GM21367 (cell line): ENCODE data around the gene CCDC34.
"Not testable (repeated sequence)": the region's sequence is repeated elsewhere in the genome, so short reads cannot be mapped to it uniquely, and the experiment has no call there.

Experiments used
- ATAC-seq: cut with Tn5 transposase; IDR thresholded peaks from one replicate; pipeline ENCODE4 v1.9.1; 2021; ENCODE audit not compliant: unreplicated experiment

CCDC34 gene

DNA sequence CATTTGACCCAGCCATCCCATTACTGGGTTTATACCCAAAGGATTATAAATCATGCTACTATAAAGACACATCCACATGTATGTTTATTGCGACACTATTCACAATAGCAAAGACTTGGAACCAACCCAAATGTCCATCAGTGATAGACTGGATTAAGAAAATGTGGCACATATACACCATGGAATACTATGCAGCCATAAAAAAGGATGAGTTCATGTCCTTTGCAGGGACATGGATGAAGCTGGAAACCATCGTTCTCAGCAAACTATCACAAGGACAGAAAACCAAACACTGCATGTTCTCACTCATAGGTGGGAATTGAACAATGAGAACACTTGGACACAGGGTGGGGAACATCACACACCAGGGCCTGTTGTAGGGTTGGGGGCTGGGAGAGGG lies 36.0 kb downstream of the CCDC34 start:
- ATAC-seq: not testable (repeated sequence)

DNA sequence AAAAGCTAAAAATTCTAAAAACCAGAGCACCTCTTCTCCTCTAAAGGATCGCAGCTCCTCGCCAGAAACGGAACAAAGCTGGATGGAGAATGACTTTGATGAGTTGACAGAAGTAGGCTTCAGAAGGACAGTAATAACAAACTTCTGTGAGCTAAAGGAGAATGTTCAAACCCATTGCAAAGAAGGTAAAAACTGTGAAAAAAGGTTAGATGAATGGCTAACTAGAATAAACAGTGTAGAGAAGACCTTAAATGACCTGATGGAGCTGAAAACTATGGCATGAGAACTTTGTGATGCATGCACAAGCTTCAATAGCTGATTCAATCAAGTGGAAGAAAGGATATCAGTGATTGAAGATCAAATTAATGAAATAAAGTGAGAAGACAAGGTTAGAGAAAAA lies 40.8 kb downstream of the CCDC34 start:
- not testable (repeated sequence) for ATAC-seq

DNA sequence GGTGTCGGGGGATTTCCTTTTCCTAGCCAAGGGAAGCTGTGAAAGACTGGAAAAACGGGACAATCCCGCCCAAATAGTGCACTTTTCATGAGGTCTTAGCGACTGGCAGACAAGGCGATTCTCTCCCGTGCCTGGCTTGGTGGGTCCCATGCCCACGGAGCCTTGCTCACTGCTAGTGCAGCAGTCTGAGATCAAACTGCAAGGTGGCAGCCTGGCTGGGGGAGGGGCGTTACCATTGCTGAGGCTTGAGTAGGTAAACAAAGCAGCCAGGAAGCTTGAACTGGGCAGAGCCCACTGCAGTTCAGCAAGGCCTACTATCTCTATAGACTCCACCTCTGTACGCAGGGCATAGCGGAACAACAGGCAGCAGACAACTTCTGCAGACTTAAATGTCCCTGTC lies 41.7 kb downstream of the CCDC34 start:
- not testable (repeated sequence) for ATAC-seq

DNA sequence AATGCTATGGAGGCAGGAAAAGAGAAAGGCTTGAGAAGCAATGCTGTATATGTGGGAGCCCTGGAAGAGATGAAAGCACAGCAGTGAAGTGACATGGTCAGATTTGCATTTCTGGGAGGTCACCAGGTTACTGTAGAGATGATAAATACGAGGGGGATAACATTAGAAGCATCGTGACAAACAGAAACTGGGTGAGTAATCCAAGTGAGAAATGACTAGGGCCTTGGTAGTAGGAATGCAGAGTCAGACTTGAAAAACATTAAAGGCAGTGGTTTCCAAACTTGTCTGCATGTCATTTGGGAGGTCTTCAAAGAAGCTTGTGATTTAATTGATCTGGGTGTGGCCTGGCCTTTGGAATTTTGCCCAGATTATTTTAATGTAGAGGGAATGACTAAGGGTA lies 43.9 kb downstream of the CCDC34 start:
- ATAC-seq: peak; percentile 98

DNA sequence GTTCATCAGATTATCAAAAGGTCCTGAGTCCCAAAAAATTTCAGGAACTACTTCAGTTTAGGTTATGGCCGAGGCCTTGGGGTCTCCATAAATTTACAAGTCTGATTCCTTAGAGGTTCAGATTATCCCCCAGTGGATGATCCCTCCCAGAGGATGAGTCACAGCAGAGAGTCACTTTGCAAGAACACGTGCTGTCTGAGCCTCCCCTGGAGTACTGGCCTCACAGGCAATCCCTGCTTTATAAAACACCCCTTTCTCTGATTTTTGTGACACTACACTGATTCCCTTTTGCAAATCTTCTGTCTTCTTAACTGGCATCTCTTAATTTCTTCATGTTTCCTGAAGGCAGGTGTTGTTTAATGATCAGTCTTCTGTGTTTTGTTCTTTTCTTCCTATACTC lies 45.3 kb downstream of the CCDC34 start:
- no peak for ATAC-seq

DNA sequence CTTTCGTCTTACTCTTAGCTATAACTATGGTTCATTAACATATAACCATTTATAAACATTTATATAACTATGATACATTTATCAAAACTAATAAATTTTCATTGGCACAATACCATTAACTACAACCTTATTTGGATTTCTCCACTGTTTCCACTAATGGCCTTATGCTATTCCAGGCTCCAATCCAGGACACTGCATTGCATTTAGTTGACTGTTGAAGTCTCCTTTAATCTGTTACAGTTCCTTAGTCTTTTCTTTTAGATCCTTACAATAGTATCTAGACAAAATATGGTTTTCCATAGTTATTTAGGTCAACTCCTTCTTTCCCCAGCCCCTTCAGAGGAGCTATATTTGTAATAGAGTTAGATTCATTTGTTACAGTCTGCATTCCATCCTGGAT lies 47.2 kb downstream of the CCDC34 start:
- no peak for ATAC-seq

DNA sequence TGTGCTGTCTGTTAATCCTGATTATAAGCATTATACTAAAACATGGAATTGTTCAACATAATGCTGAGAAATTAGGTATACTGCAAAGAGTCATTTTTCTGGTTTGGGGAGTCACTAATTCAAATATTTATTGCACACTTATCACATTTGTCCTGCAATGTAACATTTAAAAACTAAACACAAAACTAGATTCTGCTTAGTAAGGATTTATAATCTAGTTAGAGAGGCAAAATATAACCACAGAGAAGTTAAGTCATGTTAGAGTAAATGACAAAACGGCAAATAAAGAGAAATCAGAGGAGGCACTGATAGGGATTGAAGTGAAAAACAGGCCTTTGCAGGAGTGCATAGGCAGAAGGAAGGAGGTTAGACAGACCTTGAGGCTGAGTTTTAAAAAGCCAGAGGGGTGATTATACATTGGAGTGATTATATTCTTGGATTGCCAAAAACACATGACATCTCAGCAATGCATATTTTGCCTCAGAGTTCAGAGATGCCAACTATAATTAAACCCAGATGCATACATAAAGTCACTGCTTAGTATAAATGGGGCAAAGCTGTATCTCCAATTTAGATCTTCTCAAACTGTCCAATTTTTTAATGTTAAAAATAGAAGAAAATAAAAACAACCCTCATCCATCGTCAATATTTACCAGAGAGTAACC lies 49.7 kb downstream of the CCDC34 start:
- no peak for ATAC-seq

DNA sequence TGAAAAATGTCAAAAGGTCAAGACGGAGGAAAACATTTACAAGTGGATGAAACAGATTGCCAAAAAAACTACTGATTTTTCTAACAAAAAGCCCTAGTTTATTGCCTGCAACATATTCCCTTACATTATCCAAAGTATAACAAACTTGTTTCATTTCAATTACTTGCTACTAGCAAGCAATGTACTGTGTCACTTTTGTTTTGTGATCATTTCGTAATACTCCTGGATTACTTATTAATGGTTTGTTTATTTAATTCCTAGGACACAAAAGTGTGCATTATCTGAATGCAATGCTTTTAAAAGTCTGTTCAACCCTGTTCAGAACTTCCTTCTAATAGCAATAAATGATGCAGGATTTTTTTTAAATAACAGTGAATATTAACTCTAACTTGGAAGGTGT lies 50.9 kb downstream of the CCDC34 start:
- no peak for ATAC-seq

DNA sequence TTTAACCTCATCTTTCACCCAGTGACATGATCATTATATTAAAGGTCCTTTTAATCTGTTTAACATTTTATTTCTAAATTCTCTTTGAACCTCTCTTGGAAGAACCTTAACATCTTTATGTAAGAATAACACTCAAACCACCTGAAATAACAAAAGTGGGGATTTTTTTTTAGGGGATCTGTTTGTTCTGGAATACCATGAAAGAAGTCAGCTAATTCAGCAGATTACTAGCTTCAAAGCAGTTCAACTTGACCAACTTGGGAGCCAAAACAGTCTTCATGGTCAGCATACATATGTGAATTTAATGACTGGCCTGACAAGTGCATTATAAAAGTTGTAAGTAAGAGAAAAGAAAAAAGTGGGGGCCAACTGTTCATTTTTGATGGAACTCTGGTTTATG lies 52.3 kb downstream of the CCDC34 start:
- no peak for ATAC-seq

DNA sequence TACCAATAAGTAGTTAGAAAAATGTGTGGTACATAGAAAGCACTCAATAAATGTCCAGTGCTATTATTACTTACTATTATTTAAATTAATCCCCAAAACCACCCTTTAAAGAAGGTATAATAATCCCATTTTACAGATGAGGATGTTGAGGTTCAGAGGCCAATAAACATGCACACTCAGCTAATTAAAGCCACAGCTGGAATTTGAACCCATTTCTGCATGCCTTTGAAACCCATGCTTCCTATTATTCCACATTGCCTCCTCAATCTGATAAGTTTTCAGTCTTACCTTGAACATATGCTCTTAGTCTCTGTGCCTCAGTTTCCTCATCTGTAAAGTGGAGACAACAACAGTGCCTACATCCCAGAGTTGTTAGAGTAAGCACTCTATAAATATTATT lies 52.8 kb downstream of the CCDC34 start:
- ATAC-seq: no peak

DNA sequence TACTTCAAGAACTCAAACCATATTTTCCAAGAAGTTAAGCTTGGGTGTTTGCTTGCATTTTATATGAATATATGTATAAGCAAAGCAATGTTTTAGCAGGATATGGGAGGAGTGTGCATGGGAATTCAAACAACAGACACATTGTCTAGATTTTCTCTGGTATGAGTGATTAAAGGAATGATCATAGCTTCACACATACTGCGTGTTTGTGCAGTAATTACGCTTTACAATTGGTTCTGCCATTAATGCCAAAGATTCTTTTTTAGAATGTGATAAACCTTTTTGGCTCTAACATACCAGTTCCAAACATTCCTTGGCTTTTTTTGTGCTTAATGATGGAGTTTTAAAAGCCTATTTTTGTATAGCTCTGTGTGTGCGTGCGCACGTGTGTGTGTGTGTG lies 54.0 kb downstream of the CCDC34 start:
- ATAC-seq: no peak

DNA sequence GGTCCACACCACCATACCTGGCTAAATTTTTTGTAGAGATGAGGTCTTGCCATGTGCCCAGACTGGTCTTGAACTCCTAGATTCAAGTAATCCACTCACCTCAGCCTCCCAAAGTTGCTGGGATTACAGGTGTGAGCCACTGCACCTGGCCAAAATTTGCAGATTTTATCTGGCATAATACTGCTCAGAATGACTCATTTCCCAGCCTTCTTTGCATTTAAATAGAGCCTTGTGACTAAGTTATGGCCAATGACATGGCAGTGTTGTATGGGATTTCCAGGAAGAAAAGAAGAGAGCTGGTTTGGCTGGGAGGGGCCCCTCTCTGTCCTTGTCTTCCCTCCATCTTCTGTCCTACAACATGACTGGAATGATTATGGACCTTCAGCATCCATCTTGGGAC lies 55.8 kb downstream of the CCDC34 start:
- ATAC-seq: no peak

DNA sequence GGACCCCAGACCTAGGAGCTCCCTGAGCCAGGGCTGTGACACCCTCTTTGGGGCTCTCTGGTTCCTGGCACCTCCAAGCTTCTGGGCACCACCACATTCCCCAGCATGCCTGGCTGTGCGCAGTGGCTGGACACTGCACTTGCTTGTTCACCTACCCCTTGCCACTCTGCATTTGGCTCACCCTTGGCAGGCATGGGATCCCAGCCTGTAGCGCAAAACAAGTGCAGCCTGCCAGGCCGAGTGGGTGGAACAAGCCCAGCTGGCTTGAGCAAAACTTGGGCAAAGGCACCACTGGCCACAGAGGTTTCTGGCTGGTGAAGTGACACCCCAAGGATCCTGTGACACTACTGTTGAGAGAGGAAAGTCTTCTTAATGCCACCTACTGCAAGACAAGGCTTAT lies 57.3 kb downstream of the CCDC34 start:
- ATAC-seq: no peak

DNA sequence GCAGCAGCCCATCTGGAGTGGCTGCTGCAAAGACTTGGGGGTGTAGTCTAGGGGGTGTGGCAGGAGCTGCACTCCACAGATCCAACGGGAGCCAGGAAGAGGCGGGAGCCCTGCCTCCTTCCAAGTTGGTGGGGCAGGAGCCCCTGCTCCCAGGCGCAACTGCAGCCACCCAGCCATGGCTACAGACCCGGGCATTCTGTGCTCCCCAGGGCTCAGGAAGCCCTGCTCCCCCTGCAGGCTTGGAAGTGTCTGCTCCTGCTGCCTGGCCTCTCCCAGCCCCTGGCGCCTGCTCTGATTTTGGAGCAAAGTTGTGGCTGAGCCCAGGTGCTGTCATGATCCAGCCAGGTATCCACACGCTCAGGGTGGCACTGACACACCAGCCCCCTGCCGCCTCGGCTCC lies 58.5 kb downstream of the CCDC34 start:
- no peak for ATAC-seq

DNA sequence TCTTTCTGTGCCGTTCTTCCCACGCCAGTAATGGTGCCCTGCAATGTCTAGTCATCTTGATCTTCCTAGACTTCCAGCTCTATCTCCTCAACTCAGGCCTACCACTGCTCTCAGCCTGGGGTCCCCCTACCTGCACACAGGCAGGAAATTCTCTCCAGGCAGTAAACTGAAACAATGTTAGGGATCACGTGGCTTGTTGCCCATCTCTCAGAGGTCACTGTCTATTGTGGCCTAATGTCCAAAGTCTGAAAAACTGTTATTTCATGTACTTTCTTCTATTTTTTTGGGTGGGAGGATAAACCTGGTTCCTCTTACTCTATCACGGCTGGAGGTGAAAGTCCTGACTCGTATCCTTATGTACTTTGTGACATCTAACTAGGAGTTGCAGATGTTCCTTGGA lies 59.1 kb downstream of the CCDC34 start:
- no peak for ATAC-seq

DNA sequence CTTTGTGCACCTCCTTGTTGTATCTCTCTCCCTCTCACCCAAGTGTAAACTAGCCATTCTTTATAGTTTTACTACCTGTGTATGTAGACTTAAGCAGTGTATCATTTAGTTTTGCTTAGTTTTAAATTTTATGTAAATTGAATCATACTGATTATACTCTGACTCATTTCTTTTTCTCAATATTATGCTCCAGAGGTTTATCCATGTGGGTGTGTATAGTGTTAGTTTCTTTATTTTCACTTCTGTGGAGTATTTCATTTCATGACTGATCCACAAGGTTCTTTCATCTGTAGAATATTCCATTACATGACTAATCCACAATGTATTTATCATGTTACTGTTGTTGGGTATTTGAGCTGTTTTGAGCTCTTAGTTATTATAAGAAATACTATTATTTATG lies 62.0 kb downstream of the CCDC34 start:
- ATAC-seq: no peak

DNA sequence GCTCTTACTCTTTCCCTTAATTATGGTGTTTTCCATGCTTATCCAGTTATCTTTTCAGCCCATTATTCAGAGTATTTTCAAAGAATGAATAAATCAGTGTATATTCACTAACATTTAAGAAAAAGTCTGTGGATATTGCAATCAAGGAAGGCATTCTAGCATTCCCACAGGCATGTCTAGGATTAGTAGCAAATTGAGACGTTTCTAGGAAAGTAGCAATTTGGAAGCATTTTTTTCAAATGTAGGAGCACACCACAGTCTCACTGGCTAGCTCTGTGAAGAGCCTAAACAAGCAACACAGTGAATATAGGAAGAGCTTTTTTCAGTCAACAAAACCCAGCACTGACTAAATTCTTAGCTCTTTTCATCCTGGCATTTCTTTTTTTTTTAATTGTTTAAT lies 65.4 kb downstream of the CCDC34 start:
- no peak for ATAC-seq

DNA sequence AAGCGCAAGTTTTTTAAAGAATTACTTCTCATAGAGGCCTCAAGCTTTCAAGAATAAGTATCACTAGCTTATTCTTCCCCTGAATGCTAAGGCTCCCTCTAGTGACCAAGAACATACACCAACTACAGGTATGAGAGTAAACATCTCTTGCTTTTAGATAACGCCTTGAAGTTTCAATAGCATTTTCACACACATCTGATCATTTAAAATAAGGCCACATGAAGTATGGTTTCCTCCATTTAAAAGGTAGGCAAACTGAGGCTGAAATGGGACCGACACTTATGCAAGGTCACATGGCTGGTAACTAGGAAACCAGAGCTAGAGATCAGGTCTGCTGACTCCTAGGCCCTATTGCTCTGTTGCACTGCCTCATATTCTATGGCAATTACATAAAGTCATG lies 66.5 kb downstream of the CCDC34 start:
- peak; percentile 81 for ATAC-seq

DNA sequence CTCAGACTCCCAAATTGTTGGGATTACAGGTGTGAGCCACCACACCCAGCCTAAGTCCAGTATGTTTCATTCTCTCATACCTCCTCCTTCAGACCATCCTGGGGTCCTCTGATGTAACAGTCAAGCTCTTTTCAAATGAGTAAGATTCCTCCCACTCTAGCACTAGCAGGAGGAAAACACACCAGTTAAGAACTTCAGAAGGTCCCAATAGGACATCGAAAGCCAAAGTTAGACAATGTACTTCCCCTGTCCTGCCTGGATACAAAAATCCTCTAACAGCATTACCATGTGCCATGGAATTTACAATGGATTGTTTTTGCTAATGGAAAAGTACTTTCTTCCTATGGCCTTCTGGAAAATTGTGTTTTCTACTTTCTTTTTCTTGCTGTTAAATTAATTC lies 67.1 kb downstream of the CCDC34 start:
- ATAC-seq: no peak

DNA sequence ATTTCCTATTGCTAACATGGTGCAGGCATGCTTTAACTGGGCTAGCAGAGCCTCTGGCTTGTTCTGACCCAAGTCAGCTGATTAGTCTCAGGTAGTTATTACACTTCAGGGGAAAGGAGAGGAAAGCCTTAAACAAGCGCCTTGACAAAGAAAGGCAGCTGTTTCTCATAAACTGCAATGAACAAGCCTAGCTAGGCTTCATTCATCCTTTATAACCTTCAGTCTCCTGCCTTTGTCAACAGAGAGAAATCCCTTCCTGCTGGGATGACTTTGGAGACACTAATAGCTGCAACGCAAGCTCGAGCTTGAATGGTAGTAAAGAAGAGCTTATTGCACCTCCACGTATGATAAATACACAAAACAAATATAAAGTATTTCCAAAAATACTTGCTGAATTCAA lies 68.4 kb downstream of the CCDC34 start:
- ATAC-seq: no peak

DNA sequence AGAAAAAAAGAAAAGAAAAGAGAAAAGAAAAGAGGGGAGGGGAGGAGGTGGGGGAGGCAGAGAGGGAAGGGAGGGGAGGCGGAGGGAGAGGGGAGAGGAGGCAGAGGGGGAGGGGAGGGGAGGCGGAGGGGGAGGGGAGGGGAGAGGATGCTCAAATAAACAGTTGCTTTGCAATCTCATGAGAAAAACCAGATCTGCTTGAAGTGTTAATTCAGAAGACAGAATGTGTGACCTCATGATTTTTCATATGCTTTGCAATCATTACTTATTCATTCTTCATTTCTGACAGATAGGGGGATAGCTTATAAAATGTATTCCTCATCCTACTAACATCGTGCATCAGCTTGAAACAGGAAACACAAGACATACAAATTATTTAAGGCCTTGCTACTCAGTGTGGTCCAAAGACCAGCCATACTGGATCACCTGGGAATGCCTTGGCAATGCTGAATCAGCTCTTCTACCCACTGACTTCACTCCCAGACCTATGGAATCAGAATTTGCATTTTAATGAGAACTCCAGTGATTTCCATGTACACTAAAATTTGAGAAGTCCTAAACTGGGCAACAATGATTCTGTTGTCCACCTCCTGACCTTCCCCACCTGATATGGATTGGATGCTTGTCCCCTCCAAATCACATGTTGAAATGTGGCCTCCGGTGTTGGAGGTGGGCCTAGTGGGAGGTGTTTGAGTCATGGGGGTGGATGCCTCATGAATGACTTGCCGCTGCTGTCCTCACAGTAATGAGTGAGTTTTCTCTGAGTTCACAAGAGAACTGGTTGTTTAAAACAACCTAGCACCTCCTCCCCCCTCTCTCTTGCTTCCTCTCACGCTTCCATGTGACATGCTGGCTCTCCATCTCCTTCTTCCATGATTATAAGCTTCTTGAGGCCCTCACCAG lies 69.2 kb downstream of the CCDC34 start:
- ATAC-seq: no peak

DNA sequence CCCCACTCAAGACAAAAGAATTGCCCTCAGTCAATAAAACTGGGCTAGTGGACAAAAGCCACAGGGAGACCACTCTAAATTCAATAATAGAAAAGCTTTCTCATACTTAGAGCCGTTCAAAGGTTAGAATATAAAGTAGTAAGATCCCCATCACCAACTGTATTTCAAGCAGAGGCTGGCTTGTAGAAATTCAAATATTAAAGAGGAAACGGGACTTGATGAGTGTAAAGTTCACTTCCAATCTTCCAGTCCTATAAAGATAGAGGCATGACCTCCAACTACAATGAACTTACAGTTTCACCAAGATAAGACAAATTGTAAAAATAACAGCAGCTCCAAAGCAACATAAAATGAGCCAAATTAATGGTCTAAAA lies 70.4 kb downstream of the CCDC34 start:
- no peak for ATAC-seq
